NCI-H2171 treated with DMSO at 0.1 percent for 48 hours (cell line): ENCODE measurements around the gene GPRC5D.
A peak's percentile ranks its signal among the peaks of the same experiment; 100 is the strongest.

ENCODE experiments used
- DNase-seq: peaks from one replicate; lab custom pipeline; 2025; lab: John Stamatoyannopoulos, UW

Gene GPRC5D

DNA sequence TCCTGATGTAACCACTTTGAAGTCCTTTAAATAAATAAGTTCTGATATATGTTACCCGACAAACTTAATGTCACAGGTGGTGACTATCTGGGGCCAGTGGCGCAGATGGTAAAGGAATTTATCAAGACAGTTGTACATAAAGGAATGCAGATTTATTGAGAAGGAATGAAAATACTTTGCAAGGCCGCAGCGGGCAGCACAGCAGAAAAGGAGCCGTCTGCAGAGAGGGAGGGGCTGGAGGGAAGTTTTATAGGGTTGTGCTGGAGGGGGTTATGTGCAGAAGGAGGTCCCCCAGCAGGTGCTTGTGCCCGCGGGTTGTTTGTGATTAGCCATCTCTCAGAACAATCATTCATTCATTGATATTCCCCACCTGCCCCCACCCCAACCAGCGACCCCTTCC is 17.4 kb downstream of the GPRC5D start:
- DNase-seq: no peak

DNA sequence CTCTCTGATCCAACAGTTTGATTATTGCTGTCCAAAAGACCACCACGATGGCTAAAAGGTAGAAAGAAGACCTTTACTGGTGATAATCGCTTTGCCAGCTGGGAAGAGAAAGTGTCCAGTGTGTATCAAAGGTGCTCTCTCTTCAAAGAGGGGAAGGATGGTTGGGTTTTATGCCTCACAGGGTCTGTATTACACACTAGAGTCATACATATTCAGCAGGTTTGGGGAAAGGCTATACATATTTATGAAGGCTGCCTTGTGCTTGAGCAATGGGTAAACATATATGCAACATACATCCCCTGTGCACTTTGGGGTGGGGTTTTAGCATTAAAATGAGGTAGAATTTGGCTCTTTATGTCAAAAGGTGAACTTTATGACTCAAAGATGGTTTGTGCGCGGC is 18.2 kb downstream of the GPRC5D start:
- DNase-seq: no peak

DNA sequence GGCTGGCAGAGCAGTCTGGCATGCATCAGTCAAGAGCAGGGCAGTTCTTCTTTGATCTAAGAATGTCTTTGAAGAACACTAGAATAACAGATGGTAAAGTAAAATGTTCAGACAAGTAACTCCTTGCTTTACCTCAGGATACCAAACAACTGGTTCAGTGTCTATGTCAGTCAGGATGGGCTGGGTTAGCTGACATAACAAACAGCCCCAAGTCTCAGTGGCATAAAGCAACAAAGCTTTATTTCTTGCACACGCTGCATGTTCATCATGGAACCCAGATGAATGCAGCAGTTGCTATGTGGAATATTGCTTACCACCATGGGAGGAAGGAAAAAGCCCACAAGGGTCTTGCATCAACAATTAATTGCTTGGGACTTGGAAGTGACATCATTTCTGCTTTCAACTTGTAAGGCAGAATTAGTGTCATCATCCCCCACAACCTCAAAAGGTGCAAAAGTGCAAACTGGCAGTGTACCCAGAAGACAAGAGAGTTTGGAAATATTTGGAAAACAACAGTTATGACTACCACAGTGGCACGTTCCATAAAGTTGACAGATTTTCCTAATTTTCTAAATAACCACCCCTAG is 21.2 kb downstream of the GPRC5D start:
- no peak for DNase-seq

DNA sequence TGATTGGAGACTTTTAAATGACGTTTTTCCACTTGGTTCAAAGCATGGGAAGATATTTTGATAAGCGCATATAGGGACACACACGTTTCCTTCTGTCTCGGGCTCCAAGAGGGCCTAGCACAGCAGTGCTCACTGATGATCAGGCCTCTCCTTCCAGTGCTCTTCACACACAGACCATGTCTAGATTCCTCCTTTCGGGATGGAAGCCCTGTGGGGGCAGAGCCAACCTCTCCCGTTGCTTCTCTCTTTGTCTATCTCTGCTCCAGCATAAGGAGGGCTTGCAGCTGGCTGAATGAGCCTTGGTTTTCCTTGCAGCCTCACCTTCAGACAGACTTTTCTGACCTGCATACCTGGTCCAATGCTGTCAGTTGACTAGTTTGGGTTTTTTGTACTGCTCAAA is 22.3 kb downstream of the GPRC5D start:
- no peak for DNase-seq

DNA sequence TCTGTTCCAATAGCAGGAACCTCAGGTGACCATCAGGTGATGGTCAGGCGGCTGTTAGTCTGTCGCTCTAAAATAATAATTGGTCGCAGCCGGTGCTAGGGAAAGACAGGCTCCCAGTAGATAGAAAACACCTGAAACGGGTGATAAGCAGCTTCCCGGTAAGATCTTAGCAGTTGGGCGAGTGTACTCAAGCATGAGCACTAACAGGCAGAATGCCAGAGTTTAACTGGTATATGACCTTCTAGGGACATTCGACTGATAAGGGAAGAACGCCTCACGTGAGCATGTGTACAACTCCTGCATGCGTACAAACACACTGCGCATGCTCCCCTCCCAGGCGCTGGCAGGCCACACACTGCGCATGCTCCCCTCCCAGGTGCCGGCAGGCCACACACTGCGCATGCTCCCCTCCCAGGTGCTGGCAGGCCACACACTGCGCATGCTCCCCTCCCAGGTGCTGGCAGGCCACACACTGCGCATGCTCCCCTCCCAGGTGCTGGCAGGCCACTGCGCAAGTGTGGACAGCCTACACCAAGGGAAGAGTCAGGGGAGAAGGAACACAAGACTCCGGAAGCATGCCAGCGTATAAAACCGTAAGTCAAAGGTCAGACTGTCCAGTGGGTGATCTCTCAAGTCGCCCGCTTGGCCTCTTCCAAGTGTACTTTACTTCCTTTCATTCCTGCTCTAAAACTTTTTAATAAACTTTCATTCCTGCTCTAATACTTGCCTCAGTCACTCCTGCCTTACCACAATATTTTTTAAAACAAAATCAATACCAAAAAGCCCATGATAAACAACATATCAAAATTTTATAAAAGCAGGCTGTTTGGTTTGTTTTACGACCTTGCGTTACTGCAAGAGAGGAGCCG is 24.5 kb downstream of the GPRC5D start:
- DNase-seq: no peak

DNA sequence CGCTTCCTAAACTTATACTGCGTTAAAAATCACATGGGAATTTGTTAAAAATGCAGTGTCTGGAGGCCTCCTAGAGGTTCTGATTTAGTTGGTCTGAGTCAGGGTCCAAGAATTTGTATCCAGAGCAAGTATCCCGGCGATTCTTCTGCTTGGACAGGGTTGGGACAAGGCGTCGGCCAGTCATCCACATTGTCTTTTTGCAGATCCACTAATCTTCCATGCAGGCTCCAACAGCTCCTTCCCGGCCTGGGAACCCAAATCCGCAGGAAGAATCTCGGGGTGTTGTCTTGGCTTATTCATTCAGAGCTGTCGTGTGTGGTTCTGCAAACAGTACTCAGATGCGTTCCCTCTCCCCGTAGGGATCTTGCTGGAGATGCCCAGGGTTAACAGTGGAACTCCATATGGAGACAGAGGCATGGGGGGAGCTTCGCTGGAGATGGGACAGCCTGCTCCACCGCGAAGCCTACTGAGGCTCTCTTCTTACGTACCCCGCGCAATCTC is 25.3 kb downstream of the GPRC5D start:
- DNase-seq: no peak

DNA sequence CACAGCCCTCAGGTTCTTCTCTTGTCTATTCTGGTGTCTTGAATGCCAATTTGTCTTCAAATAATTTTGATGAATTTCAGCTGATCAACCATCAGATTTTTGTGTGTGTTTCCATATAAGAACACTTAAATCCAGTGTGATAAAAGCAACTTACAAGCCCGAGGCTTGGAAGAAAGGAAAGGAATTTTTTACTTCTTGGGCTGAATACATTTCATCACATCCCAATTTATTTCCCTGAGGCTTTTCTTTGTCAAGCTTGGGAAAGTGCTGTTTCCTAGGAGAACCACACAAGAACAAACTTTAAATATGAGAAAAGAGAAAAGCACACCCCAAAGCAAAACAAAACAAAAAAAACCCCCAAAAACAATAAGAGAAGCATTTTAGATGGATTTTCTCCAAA is 26.6 kb downstream of the GPRC5D start:
- no peak for DNase-seq

DNA sequence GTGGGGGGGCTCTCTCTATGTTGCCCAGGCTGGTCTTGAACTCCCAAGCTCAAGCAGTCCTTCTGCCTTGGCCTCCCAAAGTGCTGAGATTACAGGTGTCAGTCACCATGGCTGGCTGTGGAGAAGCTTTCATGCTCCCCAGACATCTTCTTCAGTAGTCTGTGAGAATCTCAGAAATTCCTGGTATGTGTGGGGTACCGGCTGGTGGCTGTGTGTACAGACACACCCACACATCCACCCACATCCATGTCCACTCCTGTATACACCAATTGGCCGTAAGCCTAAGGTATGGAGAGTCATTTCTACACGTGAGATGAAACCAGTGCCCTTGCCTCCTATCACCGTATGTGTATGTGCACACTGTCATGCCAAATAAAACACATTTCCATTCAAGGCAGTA is 27.8 kb downstream of the GPRC5D start:
- DNase-seq: no peak

DNA sequence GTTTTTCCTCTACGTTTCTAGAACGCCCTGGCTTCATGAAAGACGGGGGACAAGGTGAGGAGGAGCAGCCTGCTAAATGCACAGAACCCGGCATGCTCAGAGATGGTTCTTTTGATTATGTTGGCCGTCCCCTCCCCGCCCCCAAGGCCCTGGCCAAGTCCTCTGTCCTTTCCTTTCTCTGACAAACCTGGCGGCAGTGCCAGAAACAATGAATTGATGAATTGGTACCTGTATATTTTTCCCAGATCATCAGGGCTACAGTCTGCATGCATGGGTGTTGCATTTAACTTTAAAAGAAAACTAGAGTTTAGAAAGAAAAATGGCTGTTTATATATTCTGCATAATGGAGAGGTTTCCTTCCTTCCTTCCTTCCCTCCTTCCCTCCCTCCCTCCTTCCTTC is 29.0 kb downstream of the GPRC5D start:
- no peak for DNase-seq

DNA sequence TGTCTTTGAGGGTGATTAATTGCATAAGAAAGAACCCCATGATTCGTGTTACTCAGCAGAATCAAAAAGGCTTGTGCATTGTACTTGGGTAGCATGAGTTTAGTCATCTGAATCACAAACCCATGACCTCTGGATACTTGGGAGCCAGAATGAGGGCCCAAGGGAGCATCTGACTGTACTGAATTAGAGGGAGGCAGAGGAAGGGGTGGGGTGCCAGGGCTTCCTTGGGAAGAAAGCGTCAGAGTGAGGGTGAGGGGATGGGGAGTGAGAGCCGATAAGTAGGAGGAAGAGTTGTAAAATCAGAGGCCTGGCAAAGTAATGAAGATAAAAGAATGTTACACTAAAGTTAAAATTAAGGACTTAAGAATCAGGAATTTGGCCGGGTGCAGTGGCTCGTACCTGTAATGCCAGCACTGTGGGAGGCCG is 29.8 kb downstream of the GPRC5D start:
- DNase-seq: no peak

DNA sequence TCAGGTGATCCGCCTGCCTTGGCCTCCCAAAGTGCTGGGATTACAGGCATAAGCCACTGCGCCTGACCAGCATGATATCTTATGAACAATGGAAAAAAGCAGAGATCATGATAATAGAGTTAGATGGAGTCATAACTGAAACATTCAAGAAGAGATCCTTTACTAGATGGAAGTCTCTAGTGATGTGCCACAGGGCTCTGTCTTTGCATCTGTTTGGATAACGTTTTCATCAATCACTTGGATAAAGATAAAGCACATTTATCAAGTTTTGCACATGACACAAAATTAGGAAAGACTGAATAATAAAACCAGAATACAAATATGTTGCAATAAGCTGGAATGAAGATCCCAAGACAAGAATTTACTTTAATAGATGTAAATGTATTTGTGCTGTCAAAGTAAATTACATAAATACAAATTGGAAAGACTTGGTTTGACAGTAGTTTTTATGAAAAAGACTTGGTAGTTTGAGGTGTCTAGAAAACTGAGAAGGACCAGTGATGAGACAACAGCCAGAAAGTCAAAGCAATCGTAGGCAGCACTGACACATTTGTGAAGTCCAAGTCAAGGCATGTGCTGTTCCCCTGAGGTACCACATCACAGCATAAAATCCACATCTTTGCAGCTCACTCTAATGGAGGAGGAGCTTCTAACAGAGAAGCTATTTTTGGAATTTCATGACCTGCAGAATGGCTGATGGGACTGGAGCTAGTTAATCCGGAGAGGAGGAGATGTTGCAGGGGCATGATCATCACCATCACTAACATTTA is 32.1 kb downstream of the GPRC5D start:
- DNase-seq: no peak

DNA sequence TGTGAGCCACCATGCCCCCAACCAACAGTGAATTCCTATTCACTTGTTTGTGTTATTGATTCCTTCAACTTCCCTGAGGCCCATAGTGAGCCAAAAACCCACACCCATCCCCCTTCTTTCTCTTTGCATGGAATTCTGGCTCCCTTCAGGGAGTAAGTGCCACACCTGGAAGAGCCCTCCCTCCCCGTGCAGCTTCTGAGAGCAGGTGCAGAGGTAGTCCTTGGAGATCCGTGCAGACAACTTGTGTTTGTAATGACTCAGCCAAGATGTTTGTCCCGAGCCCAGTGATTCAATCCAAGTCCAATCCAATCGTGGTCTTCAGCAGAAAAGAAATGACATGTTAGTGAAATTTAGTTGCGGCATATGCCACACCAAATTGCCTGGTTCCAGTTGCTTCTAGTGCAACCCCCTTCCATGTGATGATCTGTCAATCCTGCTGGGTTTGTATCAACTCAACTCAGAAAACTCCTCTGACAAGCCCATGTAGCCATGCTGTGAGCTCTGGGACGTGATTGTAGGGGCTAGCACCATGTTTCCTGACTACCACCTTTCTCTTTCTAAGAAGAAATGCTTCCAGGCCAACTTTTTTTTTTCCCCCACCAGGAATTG is 33.1 kb downstream of the GPRC5D start:
- DNase-seq: no peak

DNA sequence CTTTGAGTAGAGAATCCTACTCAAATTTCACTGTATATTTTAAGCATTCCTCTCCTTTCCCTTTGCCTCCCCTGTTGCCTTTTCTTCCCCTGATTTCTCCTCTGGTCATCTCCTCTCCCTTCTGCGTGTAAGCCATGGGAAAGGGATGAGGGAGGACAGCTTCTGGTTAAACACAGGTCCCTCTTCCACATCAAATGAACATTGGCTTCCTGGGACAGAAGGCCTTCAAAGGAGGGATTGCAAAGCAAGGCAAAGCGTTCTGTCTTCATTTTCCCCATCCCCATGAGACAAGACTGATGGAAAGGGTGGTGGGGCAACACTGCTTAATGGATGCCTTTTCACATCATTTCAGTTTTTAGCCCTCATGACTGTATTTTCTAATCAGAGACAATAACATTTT is 34.5 kb downstream of the GPRC5D start:
- DNase-seq: no peak

DNA sequence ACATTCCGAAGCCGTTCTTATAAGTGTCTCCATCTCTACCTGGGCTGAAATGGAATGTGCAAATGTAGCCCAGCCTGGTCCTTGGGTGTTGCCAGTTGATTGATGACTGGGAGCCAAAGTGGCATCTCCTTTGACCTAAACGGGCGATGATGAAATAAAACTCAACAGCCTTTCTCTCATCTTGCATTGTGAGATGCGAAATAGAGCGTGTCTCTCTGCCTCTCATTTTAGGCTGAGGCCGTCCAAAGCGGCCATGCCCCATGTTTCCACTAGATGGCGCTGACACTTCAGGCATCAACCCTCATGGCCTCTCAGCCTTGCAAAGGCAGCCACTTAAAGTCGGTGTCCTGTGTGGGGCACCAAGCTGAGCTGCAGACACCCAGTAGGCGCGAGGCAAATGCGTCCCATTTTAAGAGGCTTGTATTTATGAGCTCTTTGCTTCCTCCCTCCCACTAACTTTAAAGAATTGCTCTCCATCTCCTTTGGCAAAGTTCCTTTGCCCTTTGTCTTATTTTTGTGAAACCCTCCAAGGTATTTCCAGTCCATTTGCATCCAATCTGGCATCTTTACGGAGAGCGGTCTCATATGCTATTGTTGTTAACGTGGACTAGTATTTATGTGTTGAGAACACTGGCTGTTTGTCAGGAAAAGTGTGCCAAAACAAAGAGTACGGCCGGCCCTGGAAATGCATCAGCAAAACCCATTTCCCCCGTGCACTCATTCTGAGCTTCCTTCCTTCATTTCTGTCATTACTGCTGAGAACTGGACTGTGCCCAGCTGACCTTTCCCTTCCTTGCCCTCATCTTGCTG is 35.6 kb downstream of the GPRC5D start:
- DNase-seq: peak; percentile 55

DNA sequence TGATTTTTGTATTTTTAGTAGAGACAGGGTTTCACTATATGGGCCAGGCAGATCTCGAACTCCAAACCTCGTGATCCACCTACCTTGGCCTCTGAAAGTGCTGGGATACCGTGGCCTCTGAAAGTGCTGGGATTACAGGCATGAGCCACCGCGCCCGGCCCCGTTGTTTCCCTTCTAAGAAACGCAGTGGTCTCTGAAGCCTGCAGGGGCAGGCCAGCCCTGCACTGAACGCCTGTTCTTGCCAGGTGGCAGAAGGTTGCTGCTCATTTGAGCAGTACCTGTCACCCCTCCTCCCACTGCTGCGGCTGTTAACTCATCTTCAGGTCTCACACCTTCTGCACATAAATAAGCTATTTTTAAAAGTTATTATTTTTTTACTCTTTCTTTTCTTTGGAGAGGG is 36.3 kb downstream of the GPRC5D start:
- DNase-seq: peak; percentile 61

DNA sequence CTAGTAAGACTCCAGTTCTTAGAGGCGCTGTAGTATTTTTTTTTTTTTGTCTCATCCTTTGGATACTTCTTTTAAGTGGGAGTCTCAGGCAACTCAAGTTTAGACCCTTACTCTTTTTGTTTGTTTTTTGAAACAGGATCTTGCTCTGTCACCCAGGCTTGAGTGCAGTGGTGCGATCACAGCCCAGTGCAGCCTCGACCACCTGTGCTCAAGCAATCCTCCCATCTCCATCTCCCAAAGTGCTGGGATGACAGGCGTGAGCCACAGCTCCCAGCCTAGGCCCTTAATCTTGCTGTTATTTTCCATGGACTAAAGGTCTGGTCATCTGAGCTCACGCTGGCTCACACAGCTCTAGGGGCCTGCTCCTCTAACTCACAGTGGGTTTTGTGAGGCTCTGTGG is 39.3 kb downstream of the GPRC5D start:
- no peak for DNase-seq

DNA sequence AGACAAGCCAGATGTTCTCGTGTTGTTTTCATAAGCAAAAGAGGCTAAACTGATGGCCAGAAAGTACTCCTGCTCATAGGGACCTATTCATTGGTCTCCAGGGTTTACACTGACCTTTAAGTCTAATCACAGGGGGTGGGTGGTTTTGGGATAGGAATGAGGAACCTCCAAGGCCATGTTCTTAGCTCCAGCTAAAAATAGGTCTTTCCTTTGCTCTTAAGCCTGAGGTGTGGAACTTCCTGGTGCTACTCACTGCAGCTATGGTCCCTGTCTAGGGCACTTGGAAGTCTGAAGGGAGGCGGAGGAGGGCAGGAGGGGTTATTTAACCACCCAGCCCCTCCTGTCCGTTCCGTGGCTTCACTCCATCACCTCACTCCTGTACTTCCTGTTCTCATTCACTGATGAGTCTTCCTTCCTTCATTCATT is 42.0 kb downstream of the GPRC5D start:
- DNase-seq: no peak

DNA sequence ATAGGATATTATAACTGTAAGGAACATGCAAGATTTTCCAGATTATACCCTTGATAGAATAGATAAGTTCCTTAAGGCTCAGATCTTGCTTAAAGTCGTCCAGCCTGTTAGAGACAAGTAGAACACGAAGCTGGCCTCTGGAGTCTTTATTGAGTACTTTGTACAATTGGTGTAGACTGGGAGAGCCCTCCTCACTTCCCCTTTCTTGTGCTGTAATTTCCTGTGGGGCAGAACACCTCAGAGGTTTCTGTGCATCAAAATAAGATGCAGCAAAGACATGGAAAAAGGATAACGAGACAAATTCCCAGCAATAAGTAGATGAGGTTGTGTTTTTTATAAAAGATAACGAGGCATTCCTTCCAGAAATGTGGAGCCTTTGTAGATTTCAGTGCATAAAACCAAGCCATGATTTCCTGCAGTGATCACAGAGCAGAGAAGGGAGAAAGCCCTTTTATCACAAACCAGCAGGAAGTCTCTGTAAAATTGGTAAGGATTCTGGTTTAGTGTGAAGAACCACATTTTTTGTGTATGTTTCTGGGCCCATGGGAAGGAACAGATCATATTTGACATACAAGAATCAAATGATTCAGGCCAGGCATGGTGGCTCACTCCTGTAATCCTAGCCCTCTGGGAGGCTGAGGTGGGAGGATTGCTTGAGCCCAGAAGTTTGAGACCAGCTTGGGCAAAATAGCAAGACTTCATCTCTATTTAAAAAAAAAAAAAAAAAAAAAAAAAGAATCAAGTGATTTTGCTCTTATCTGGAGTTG is 42.6 kb downstream of the GPRC5D start:
- no peak for DNase-seq

DNA sequence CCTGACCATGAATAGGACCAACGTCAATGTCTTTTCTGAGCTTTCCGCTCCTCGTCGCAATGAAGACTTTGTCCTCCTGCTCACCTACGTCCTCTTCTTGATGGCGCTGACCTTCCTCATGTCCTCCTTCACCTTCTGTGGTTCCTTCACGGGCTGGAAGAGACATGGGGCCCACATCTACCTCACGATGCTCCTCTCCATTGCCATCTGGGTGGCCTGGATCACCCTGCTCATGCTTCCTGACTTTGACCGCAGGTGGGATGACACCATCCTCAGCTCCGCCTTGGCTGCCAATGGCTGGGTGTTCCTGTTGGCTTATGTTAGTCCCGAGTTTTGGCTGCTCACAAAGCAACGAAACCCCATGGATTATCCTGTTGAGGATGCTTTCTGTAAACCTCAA is 43.3 kb downstream of the GPRC5D start:
- no peak for DNase-seq

DNA sequence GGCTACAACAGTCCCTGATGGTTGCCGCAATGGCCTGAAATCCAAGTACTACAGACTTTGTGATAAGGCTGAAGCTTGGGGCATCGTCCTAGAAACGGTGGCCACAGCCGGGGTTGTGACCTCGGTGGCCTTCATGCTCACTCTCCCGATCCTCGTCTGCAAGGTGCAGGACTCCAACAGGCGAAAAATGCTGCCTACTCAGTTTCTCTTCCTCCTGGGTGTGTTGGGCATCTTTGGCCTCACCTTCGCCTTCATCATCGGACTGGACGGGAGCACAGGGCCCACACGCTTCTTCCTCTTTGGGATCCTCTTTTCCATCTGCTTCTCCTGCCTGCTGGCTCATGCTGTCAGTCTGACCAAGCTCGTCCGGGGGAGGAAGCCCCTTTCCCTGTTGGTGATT is 43.7 kb downstream of the GPRC5D start:
- no peak for DNase-seq

DNA sequence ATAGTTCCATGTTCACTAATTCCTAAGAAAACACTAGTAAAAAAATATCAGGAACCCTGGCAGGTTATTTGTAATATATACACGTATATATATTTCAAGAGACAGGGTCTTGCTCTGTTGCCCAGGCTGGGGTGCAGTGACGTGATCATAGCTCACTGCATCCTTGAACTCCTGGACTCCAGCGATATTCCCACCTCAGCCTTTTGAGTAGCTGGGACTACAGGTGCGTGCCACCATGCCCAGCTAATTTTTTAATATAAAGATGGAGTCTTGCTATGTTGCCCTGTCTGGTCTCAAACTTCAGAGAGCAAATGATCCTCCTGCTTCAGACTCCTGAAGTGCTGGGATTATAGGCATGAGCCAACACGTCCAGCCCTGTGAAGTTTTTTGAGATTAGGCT is 44.4 kb downstream of the GPRC5D start:
- no peak for DNase-seq
